ENCODE results near the gene ZBTB14.

Gene ZBTB14

DNA sequence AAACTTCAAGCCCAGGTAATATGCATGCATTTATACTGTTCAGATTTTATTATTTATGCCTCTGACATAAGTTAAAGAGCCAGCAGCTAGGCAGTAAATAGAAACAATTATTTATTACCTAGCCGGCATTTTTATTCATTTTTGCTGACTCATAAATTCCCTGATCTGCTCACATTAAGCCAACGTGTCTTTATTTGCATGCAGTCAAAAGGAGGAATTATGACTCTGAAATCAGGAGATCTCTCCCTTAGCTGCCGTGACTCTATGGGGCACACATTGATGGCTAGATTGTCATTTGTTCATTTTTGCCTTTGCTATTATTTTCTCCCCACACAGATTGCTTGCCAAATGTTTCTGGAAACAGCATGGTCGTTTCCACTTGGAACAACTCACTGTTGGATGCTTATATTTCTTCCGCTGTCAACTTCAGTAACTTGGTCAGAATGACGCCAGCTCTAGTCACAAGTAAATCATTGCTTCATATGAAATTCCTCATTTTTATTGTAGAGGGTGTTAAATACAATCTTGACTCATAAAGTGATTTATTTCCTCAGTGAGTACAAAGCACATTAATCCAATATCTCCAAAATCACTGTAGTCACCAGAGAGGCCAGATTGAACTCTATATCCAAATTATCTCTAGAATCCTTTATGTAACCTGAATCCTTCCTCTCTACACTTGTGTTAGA is 15.9 kb upstream of the ZBTB14 start:
- no peak for DNase-seq (ENCODE audit: low spot score)
- TF ChIP-seq, protein P1, sequence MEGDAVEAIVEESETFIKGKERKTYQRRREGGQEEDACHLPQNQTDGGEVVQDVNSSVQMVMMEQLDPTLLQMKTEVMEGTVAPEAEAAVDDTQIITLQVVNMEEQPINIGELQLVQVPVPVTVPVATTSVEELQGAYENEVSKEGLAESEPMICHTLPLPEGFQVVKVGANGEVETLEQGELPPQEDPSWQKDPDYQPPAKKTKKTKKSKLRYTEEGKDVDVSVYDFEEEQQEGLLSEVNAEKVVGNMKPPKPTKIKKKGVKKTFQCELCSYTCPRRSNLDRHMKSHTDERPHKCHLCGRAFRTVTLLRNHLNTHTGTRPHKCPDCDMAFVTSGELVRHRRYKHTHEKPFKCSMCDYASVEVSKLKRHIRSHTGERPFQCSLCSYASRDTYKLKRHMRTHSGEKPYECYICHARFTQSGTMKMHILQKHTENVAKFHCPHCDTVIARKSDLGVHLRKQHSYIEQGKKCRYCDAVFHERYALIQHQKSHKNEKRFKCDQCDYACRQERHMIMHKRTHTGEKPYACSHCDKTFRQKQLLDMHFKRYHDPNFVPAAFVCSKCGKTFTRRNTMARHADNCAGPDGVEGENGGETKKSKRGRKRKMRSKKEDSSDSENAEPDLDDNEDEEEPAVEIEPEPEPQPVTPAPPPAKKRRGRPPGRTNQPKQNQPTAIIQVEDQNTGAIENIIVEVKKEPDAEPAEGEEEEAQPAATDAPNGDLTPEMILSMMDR (IDR thresholded peaks at IDR 0.05; ENCODE audit: borderline replicate concordance, control extremely low read depth, extremely low read depth, insufficient read depth, missing control alignments), result no peak
- in situ Hi-C loops (cut with MboI; ENCODE audit: low sequenced_read_pairs, unreplicated experiment), result no loop called here

- in situ Hi-C loops (cut with MboI; ENCODE audit: low sequenced_read_pairs, unreplicated experiment), result no loop called here
- TF ChIP-seq, protein P1 (IDR thresholded peaks at IDR 0.05; ENCODE audit: borderline replicate concordance, control extremely low read depth, extremely low read depth, insufficient read depth, missing control alignments), result no peak
- DNase-seq (ENCODE audit: low spot score), result peak; percentile 25
These were observed 14.5 kb upstream of the ZBTB14 start for GRCh38 chr18:5309888-5310470.

GRCh38 chr18:5305835-5306234 is 10.3 kb upstream of the ZBTB14 start:
- TF ChIP-seq, protein P1 (IDR thresholded peaks at IDR 0.05; ENCODE audit: borderline replicate concordance, control extremely low read depth, extremely low read depth, insufficient read depth, missing control alignments), result no peak
- in situ Hi-C loops (cut with MboI; ENCODE audit: low sequenced_read_pairs, unreplicated experiment), result no loop called here
- DNase-seq (ENCODE audit: low spot score), result no peak

- TF ChIP-seq, protein P1 (IDR thresholded peaks at IDR 0.05; ENCODE audit: borderline replicate concordance, control extremely low read depth, extremely low read depth, insufficient read depth, missing control alignments), result no peak
- in situ Hi-C loops (cut with MboI; ENCODE audit: low sequenced_read_pairs, unreplicated experiment), result no loop called here
- DNase-seq (ENCODE audit: low spot score), result no peak
These were observed 8.7 kb upstream of the ZBTB14 start for GRCh38 chr18:5304232-5304631.

DNA sequence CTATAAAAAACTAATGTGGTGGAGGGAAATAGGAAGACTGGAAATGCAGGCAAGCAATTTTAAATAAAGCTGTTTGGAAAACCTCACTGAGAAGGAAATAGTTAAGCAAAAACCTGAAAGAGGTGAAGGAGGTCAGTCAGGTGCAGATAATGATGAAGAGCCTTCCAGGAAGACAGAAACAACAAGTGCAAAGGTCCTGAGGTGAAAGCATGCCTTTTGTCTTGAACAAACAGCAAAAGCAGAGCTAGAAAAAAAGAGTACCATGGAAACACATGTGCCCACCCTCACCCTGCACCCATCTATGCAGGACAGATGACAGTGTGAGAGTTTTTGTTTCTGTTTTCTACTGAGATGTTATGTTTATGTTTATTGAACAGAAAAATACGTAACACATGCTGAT is 8.1 kb upstream of the ZBTB14 start:
- TF ChIP-seq, protein P1 (IDR thresholded peaks at IDR 0.05; ENCODE audit: borderline replicate concordance, control extremely low read depth, extremely low read depth, insufficient read depth, missing control alignments), result no peak

GRCh38 chr18:5302606-5303005 is 7.1 kb upstream of the ZBTB14 start:
- no peak for DNase-seq (ENCODE audit: low spot score)
- in situ Hi-C loops (cut with MboI; ENCODE audit: low sequenced_read_pairs, unreplicated experiment), result no loop called here
- TF ChIP-seq, protein P1 (IDR thresholded peaks at IDR 0.05; ENCODE audit: borderline replicate concordance, control extremely low read depth, extremely low read depth, insufficient read depth, missing control alignments), result no peak

More for the DNA sequence above, 8.1 kb upstream of the ZBTB14 start:
- no peak for DNase-seq (ENCODE audit: low spot score)
- in situ Hi-C loops (cut with MboI; ENCODE audit: low sequenced_read_pairs, unreplicated experiment), result no loop called here
